Upper lobe of left lung (tissue), 4 donors: ENCODE data around the gene ZKSCAN1.

ENCODE experiments used
- CTCF ChIP-seq, 6 experiments: fragments of 450-650 bp in 4 of 6; fragments of 200-600 bp in 2 of 6; sonication (generic) in 2 of 6; IDR thresholded peaks; one replicate each; pipeline ENCODE4 v1.5.1; 2016 to 2019; ENCODE audit warnings: antibody characterized with exemption in 6 of 6
- EP300 ChIP-seq, 4 donors: sonication (generic); formaldehyde crosslinking; IDR thresholded peaks; one replicate each; pipeline ENCODE4 v1.5.1; 2017; ENCODE audit warnings: antibody characterized with exemption in 4 of 4, control low read depth in 2 of 4
- POLR2A ChIP-seq, 4 donors: fragments of 450-650 bp; IDR thresholded peaks; one replicate each; pipeline ENCODE4 v1.5.1; 2016 to 2017; ENCODE audit warnings: antibody characterized with exemption in 4 of 4, mild to moderate bottlenecking in 2 of 4
- POLR2AphosphoS5 ChIP-seq, 2 donors: sonication (generic); formaldehyde crosslinking; IDR thresholded peaks; one replicate each; pipeline ENCODE4 v1.5.1; 2017; ENCODE audit warnings: antibody characterized with exemption in 2 of 2

- TF ChIP-seq POLR2A (IDR thresholded peaks at IDR 0.05) = no peak
- TF ChIP-seq CTCF (IDR thresholded peaks at IDR 0.05) = no peak
- no peak for TF ChIP-seq POLR2AphosphoS5 (IDR thresholded peaks at IDR 0.05)
- no peak for TF ChIP-seq EP300 (IDR thresholded peaks at IDR 0.05)
Observed at GRCh38 chr7:100013328-100013676, 2.1 kb upstream of the ZKSCAN1 start.
